Keratinocyte (primary cell): ENCODE results near the gene CCNYL1.

Experiments
- EZH2 ChIP-seq: IDR thresholded peaks from one replicate; pipeline ENCODE4 v1.6.1; 2012; ENCODE audit warnings: inconsistent platforms, mild to moderate bottlenecking, low read length, moderate library complexity
- TF ChIP-seq, protein P1 (sequence below), 3 experiments: IDR thresholded peaks in 1 of 3; conservative IDR thresholded peaks in 1 of 3; optimal IDR thresholded peaks in 1 of 3; 2 replicates in 2 of 3; 3 replicates in 1 of 3; pipeline versions ENCODE3 to v1.5.1; 2011; ENCODE audit warnings: low read length in 3 of 3, mild to moderate bottlenecking in 3 of 3, moderate library complexity in 2 of 3, control low read depth in 1 of 3, inconsistent platforms in 1 of 3; ENCODE audit not compliant: insufficient read depth in 2 of 3; ENCODE audit errors: extremely low read depth in 1 of 3

DNA sequence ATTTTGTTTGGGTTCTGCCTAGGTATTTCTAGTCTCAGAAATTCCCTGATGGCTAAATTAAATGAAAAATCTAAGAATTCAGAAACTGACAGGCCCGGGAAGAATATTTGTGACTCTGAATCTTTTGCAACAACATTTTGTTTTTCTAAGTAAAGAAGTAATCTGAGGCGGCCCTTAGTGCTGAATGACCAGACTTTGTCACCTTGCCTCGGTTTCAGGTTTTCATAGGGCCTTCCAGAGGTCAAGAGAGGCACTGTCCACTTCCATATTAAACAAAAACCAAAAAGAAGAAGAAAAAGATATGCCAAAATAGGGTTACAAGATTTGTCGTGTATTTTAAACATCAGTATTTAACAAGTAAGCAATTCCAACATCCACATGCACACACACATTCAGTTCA, 16.1 kb upstream of the CCNYL1 start:
- TF ChIP-seq, protein P1, sequence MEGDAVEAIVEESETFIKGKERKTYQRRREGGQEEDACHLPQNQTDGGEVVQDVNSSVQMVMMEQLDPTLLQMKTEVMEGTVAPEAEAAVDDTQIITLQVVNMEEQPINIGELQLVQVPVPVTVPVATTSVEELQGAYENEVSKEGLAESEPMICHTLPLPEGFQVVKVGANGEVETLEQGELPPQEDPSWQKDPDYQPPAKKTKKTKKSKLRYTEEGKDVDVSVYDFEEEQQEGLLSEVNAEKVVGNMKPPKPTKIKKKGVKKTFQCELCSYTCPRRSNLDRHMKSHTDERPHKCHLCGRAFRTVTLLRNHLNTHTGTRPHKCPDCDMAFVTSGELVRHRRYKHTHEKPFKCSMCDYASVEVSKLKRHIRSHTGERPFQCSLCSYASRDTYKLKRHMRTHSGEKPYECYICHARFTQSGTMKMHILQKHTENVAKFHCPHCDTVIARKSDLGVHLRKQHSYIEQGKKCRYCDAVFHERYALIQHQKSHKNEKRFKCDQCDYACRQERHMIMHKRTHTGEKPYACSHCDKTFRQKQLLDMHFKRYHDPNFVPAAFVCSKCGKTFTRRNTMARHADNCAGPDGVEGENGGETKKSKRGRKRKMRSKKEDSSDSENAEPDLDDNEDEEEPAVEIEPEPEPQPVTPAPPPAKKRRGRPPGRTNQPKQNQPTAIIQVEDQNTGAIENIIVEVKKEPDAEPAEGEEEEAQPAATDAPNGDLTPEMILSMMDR (optimal IDR thresholded peaks at IDR 0.05 in 1 of 3, IDR thresholded peaks at IDR 0.05 in 1 of 3, conservative IDR thresholded peaks at IDR 0.05 in 1 of 3; ENCODE audit: extremely low read depth in 1 of 3, insufficient read depth in 2 of 3, low read length in 3 of 3): no peak
- no peak for TF ChIP-seq EZH2
